HCT116 (cell line): ENCODE data around the gene ABHD12B. TPM values are rescaled to one million over a fixed set of nuclear protein-coding genes. Genes with fewer than 3 reads are reported as not detected.
A peak's percentile ranks its signal among the peaks of the same experiment; 100 is the strongest.

Experiments
- ATAC-seq: fragments of 200-7000 bp; cut with Tn5 transposase; 2 replicates; pipeline ENCODE4 v1.9.1; 2020; ENCODE audit warnings: mild to moderate bottlenecking, moderate library complexity
- BruUV-seq: library from RNA; stranded (reverse); fragments of 400-500 nt; replicated peaks from 2 replicates; lab custom pipeline; 2021; lab: Mats Ljungman, UMichigan
- CTCF ChIA-PET: fragments of 300-600 bp; sonication (Branson Sonifier 250); formaldehyde crosslinking; loops from one replicate; lab custom pipeline; 2021; ENCODE audit warnings: antibody characterized with exemption; lab: Charles Lee
- POLR2A ChIA-PET: fragments of 300-600, 350-600 bp; sonication (Branson Sonifier 250); formaldehyde crosslinking; loops from one replicate; lab custom pipeline; 2021; ENCODE audit warnings: antibody characterized with exemption; lab: Charles Lee
- RAD21 ChIA-PET, 2 experiments: fragments of 300-600 bp; sonication (Branson Sonifier 250); formaldehyde crosslinking; loops; one replicate each; lab custom pipeline; 2023; ENCODE audit warnings: low total read pairs in 2 of 2; ENCODE audit not compliant: uncharacterized antibody in 2 of 2, unreplicated experiment in 2 of 2, low non-redundant PET in 1 of 2; lab: Charles Lee
- DNase-seq: peaks from one replicate; pipeline ENCODE4 v3.0.0-alpha.2; 2010; ENCODE audit warnings: low read depth, low spot score
- H2AFZ ChIP-seq: fragments of 200-600 bp; shearing (Covaris generic), sonication (generic); 2 replicates; pipeline ENCODE4 v1.6.1; 2017; ENCODE audit warnings: low read depth, mixed run types, mixed read lengths, antibody characterized with exemption, low read length; ENCODE audit not compliant: poor library complexity, severe bottlenecking
- H3K27ac ChIP-seq: 2 replicates; pipeline ENCODE4 v1.5.1; 2012; ENCODE audit warnings: low read depth, low read length
- H3K27me3 ChIP-seq: fragments of 200-600 bp; sonication (generic); 2 replicates; pipeline ENCODE4 v1.6.1; 2016; ENCODE audit warnings: mixed run types, low read length, mixed read lengths; ENCODE audit not compliant: insufficient read depth
- H3K36me3 ChIP-seq, 2 experiments: fragments of 200-500 bp in 1 of 2; fragments of 200-600 bp in 1 of 2; sonication (Bioruptor generic) in 1 of 2; sonication (generic) in 1 of 2; 2 replicates each; pipeline versions ENCODE4 v1.5.1 to v1.6.1; 2014 to 2016; ENCODE audit warnings: low read length in 2 of 2, inconsistent platforms in 1 of 2, mixed read lengths in 1 of 2, mixed run types in 1 of 2; ENCODE audit not compliant: insufficient read depth in 2 of 2, control insufficient read depth in 1 of 2
- H3K4me1 ChIP-seq, 2 experiments: fragments of 200-600 bp in 1 of 2; sonication (generic) in 1 of 2; 2 replicates each; pipeline versions ENCODE4 v1.5.1 to v1.6.1; 2012 to 2017; ENCODE audit warnings: low read length in 2 of 2, inconsistent platforms in 1 of 2, mild to moderate bottlenecking in 1 of 2, mixed read lengths in 1 of 2, mixed run types in 1 of 2, moderate library complexity in 1 of 2; ENCODE audit not compliant: insufficient read depth in 2 of 2, control insufficient read depth in 1 of 2
- H3K4me2 ChIP-seq: fragments of 200-600 bp; sonication (generic); 2 replicates; pipeline ENCODE4 v1.6.1; 2017; ENCODE audit warnings: mixed run types, low read length, mixed read lengths
- H3K4me3 ChIP-seq, 2 experiments: fragments of 200-600 bp in 1 of 2; sonication (generic) in 1 of 2; replicated peaks in 1 of 2; 2 replicates each; pipeline ENCODE4 v1.5.1; 2011 to 2016; ENCODE audit warnings: low read length in 2 of 2, control low read depth in 1 of 2, low read depth in 1 of 2, mild to moderate bottlenecking in 1 of 2, mixed read lengths in 1 of 2, mixed run types in 1 of 2
- H3K79me2 ChIP-seq: fragments of 200-600 bp; sonication (generic); 2 replicates; pipeline ENCODE4 v1.6.1; 2017; ENCODE audit warnings: mild to moderate bottlenecking, mixed run types, low read length, moderate library complexity, mixed read lengths; ENCODE audit not compliant: insufficient read depth
- H3K9ac ChIP-seq: fragments of 200-600 bp; sonication (generic); 2 replicates; pipeline ENCODE4 v1.6.1; 2016; ENCODE audit warnings: low read length, mixed read lengths
- H3K9me2 ChIP-seq: fragments of 200-600 bp; sonication (generic), shearing (Covaris generic); 2 replicates; pipeline ENCODE4 v1.6.1; 2017; ENCODE audit warnings: mixed run types, mild to moderate bottlenecking, moderate library complexity; ENCODE audit not compliant: insufficient read depth
- H3K9me3 ChIP-seq, 2 experiments: fragments of 200-500 bp in 1 of 2; fragments of 200-600 bp in 1 of 2; sonication (Bioruptor generic) in 1 of 2; sonication (generic) in 1 of 2; 2 replicates each; pipeline ENCODE4 v1.6.1; 2014 to 2017; ENCODE audit warnings: low read length in 2 of 2, mixed read lengths in 2 of 2, inconsistent platforms in 1 of 2, low read depth in 1 of 2, mild to moderate bottlenecking in 1 of 2, mixed run types in 1 of 2, moderate library complexity in 1 of 2; ENCODE audit not compliant: control insufficient read depth in 1 of 2, insufficient read depth in 1 of 2
- H4K20me1 ChIP-seq: fragments of 200-600 bp; sonication (generic), shearing (Covaris generic); 2 replicates; pipeline ENCODE4 v1.6.1; 2017; ENCODE audit warnings: mixed run types, mild to moderate bottlenecking, moderate library complexity; ENCODE audit not compliant: insufficient read depth
- CTCF ChIP-seq, 3 experiments: fragments of 200-600 bp in 1 of 3; sonication (generic) in 1 of 3; IDR thresholded peaks in 2 of 3; conservative IDR thresholded peaks in 1 of 3; 2 replicates each; pipeline ENCODE4 v1.5.1; 2012 to 2017; ENCODE audit warnings: low read depth in 2 of 3, low read length in 2 of 3, antibody characterized with exemption in 1 of 3, borderline replicate concordance in 1 of 3, control low read depth in 1 of 3, mild to moderate bottlenecking in 1 of 3, mixed read lengths in 1 of 3, mixed run types in 1 of 3, moderate library complexity in 1 of 3; ENCODE audit not compliant: insufficient read depth in 1 of 3
- ELF1 ChIP-seq: IDR thresholded peaks from 2 replicates; pipeline ENCODE4 v1.6.1; 2012; ENCODE audit warnings: low read depth, borderline replicate concordance
- EZH2phosphoT487 ChIP-seq: fragments of 200-600 bp; IDR thresholded peaks from 2 replicates; pipeline ENCODE4 v1.6.1; 2018; ENCODE audit warnings: antibody characterized with exemption, borderline replicate concordance
- JUND ChIP-seq: IDR thresholded peaks from 2 replicates; pipeline ENCODE4 v1.6.1; 2012
- MAX ChIP-seq: IDR thresholded peaks from 2 replicates; pipeline ENCODE4 v1.6.1; 2012
- POLR2A ChIP-seq: IDR thresholded peaks from 2 replicates; pipeline ENCODE4 v1.7.0; 2011; ENCODE audit warnings: borderline replicate concordance; ENCODE audit not compliant: insufficient read depth, insufficient read length; ENCODE audit errors: extremely low read depth
- SIN3A ChIP-seq: IDR thresholded peaks from 2 replicates; pipeline ENCODE4 v1.6.1; 2012; ENCODE audit warnings: low read depth
- SRF ChIP-seq: IDR thresholded peaks from 2 replicates; pipeline ENCODE4 v1.6.1; 2012; ENCODE audit warnings: low read depth
- TCF7L2 ChIP-seq: IDR thresholded peaks from 2 replicates; pipeline ENCODE4 v1.7.0; 2011; ENCODE audit warnings: borderline replicate concordance, inconsistent platforms; ENCODE audit not compliant: insufficient read depth, insufficient read length; ENCODE audit errors: extremely low read depth
- YY1 ChIP-seq: IDR thresholded peaks from 2 replicates; pipeline ENCODE4 v1.6.1; 2011; ENCODE audit warnings: low read length, low read depth, moderate library complexity, mild to moderate bottlenecking; ENCODE audit not compliant: insufficient replicate concordance; ENCODE audit errors: extremely low read depth
- intact Hi-C: fragments of 100-400 bp; cut with micrococcal nuclease; formaldehyde crosslinking; loops from 2 replicates; pipeline ENCODE4 v1.10.0; 2022
- total RNA-seq: library from RNA; stranded (reverse); gene quantifications from one replicate; pipeline ENCODE4 v1.2.1, GENCODE V29; 2021; ENCODE audit not compliant: unreplicated experiment

The ABHD12B gene
- total RNA-seq, 1 experiment from 2014 or later = 0.74 TPM

GRCh38 chr14:50846226-50846880, 25.5 kb upstream of the ABHD12B start:
- CTCF ChIA-PET = interaction anchor here (1.2 to 3.3 kb wide), 2 partner anchors 12 to 14 kb away, joined by 3 to 9 read pairs; no protein-coding TSS in a partner anchor
- no peak overlapping the region for H3K9ac ChIP-seq
- DNase-seq (no peak), ATAC-seq (peak; percentile 27; the same call in 1 of the 2 replicates)
- intact Hi-C loops = no loop called here
- no peaks in the 10 kb centered on the region for H3K9me3 ChIP-seq
- no peak overlapping the region for H3K4me2 ChIP-seq
- H3K9me2 ChIP-seq = no peaks in the 10 kb centered on the region
- H3K4me3 ChIP-seq = no peak overlapping the region
- BruUV-seq = no TSS peak
- H4K20me1 ChIP-seq = no peaks in the 10 kb centered on the region
- peaks cover 0 to 7% of the 10 kb centered on the region in 2 experiments; a peak in 1 of 4 replicates for H3K4me1 ChIP-seq
- RAD21 ChIA-PET = no interaction called here
- no peak overlapping the region for H3K27ac ChIP-seq
- TF ChIP-seq SRF (no peak), TCF7L2 (no peak), JUND (no peak), POLR2A (no peak), YY1 (no peak), CTCF (IDR thresholded peaks at IDR 0.05 in 2 of 3, conservative IDR thresholded peaks at IDR 0.05 in 1 of 3; ENCODE audit: borderline replicate concordance in 1 of 3, insufficient read depth in 1 of 3, low read depth in 2 of 3, low read length in 2 of 3) (no peak), MAX (no peak), ELF1 (no peak), EZH2phosphoT487 (no peak), SIN3A (no peak)
- TF ChIP-seq, all 23 proteins: peak for 0
- no peaks in the 10 kb centered on the region for H3K36me3 ChIP-seq
- POLR2A ChIA-PET = interaction anchor here (0.7 to 2.6 kb wide), 2 partner anchors 9 to 13 kb away, joined by 3 to 11 read pairs; no protein-coding TSS in a partner anchor
- no peaks in the 10 kb centered on the region for H3K79me2 ChIP-seq
- no peaks in the 10 kb centered on the region for H3K27me3 ChIP-seq
- H2AFZ ChIP-seq = no peak overlapping the region
